Measurements from ENCODE around the gene CATSPERE.

- TF ChIP-seq EZH2 (IDR thresholded peaks at IDR 0.05; ENCODE audit: borderline replicate concordance, low read length) (no peak), CTCF (conservative IDR thresholded peaks at IDR 0.05 in 1 of 2, IDR thresholded peaks at IDR 0.05 in 1 of 2; ENCODE audit: extremely low read depth in 1 of 2, insufficient read depth in 1 of 2, low read depth in 1 of 2, low read length in 2 of 2) (no peak)
Measured at GRCh38 chr1:244645414-244645813, 184.3 kb downstream of the CATSPERE start.

All from mammary epithelial cell (primary cell).